HG02870 (cell line): Measurements from ENCODE around the gene CWF19L1.
"Not testable (repeated sequence)": the region's sequence is repeated elsewhere in the genome, so short reads cannot be mapped to it uniquely, and the experiment has no call there.

ENCODE experiments used
- ATAC-seq: cut with Tn5 transposase; IDR thresholded peaks from one replicate; pipeline ENCODE4 v1.9.1; 2021; ENCODE audit warnings: mild to moderate bottlenecking, moderate library complexity; ENCODE audit not compliant: unreplicated experiment

The CWF19L1 gene

GRCh38 chr10:100267239-100268104 lies at the start of gene CWF19L1:
Gene CWF19L1, minus strand, starts transcription at chr10:100267638. Its CDS starts 45 bp downstream, at chr10:100267593.
- ATAC-seq = peak; percentile 63

- no peak for ATAC-seq
These were observed 48.2 kb upstream of the CWF19L1 start for GRCh38 chr10:100315615-100316014.

GRCh38 chr10:100311298-100311697 lies 43.9 kb upstream of the CWF19L1 start:
- no peak for ATAC-seq

GRCh38 chr10:100307684-100308083 lies 40.2 kb upstream of the CWF19L1 start:
- no peak for ATAC-seq

GRCh38 chr10:100306861-100307260 lies 39.4 kb upstream of the CWF19L1 start:
- no peak for ATAC-seq

GRCh38 chr10:100304414-100304813 lies 37.0 kb upstream of the CWF19L1 start:
- ATAC-seq = no peak

GRCh38 chr10:100303724-100304319 lies 36.4 kb upstream of the CWF19L1 start:
- ATAC-seq = no peak

GRCh38 chr10:100301123-100301522 lies 33.7 kb upstream of the CWF19L1 start:
- ATAC-seq = not testable (repeated sequence)

GRCh38 chr10:100297242-100297641 lies 29.8 kb upstream of the CWF19L1 start:
- no peak for ATAC-seq

- ATAC-seq = no peak
These were observed 25.6 kb upstream of the CWF19L1 start for GRCh38 chr10:100293066-100293465.

GRCh38 chr10:100292300-100292699 lies 24.9 kb upstream of the CWF19L1 start:
- not testable (repeated sequence) for ATAC-seq

- no peak for ATAC-seq
These were observed 23.9 kb upstream of the CWF19L1 start for GRCh38 chr10:100291356-100291755.

- no peak for ATAC-seq
These were observed 22.2 kb upstream of the CWF19L1 start for GRCh38 chr10:100289641-100290040.

- ATAC-seq = no peak
These were observed 20.8 kb upstream of the CWF19L1 start for GRCh38 chr10:100288196-100288595.

- no peak for ATAC-seq
These were observed 20.3 kb upstream of the CWF19L1 start for GRCh38 chr10:100287756-100288155.

GRCh38 chr10:100286051-100287033 lies 18.9 kb upstream of the CWF19L1 start, which contains the start of gene BLOC1S2:
Gene BLOC1S2, minus strand, starts transcription at chr10:100286680. Its CDS starts 21 bp downstream, at chr10:100286659.
- peak; percentile 90 for ATAC-seq

GRCh38 chr10:100285326-100285725 lies 17.9 kb upstream of the CWF19L1 start:
- not testable (repeated sequence) for ATAC-seq

GRCh38 chr10:100282907-100283306 lies 15.5 kb upstream of the CWF19L1 start:
- ATAC-seq = no peak

GRCh38 chr10:100276971-100277370 lies 9.5 kb upstream of the CWF19L1 start:
- not testable (repeated sequence) for ATAC-seq

GRCh38 chr10:100265821-100266485 lies 1.5 kb downstream of the CWF19L1 start:
- no peak for ATAC-seq
